SK-N-SH (cell line): Measurements from ENCODE around the gene OTOP1. TPM values are rescaled to one million over a fixed set of nuclear protein-coding genes. Genes with fewer than 3 reads are reported as not detected.
A peak's percentile ranks its signal among the peaks of the same experiment; 100 is the strongest.
"Not testable (repeated sequence)": the region's sequence is repeated elsewhere in the genome, so short reads cannot be mapped to it uniquely, and the experiment has no call there.

Experiments used
- CTCF ChIA-PET: fragments of 300-600, 350-600 bp; formaldehyde crosslinking; extraction: SDS; loops from one replicate; lab custom pipeline; 2021; lab: Yijun Ruan, JAX
- POLR2A ChIA-PET: fragments of 350-600 bp; sonication (Branson Sonifier 250); formaldehyde crosslinking; extraction: SDS; loops from one replicate; lab custom pipeline; 2020; ENCODE audit warnings: antibody characterized with exemption, inconsistent platforms; lab: Yijun Ruan, JAX
- DNase-seq: peaks from one replicate; pipeline ENCODE4 v3.0.0; 2012
- H2AFZ ChIP-seq: fragments of 200-600 bp; sonication (generic); 2 replicates; pipeline ENCODE4 v1.8.1; 2016; ENCODE audit warnings: antibody characterized with exemption, mild to moderate bottlenecking, low read depth
- H3F3A ChIP-seq: fragments of 200-600 bp; sonication (generic); replicated peaks from 2 replicates; pipeline ENCODE3; 2016; ENCODE audit warnings: antibody characterized with exemption, mild to moderate bottlenecking; ENCODE audit not compliant: insufficient read depth
- H3K27ac ChIP-seq, 2 experiments: fragments of 200-500 bp in 1 of 2; fragments of 200-600 bp in 1 of 2; sonication (Bioruptor generic) in 1 of 2; sonication (generic), shearing (Covaris generic) in 1 of 2; 2 replicates each; pipeline versions ENCODE4 v1.5.1 to v1.6.1; 2014 to 2016; ENCODE audit warnings: low read depth in 2 of 2, inconsistent platforms in 1 of 2, low read length in 1 of 2, mild to moderate bottlenecking in 1 of 2, mixed read lengths in 1 of 2
- H3K27me3 ChIP-seq: fragments of 200-600 bp; sonication (generic), shearing (Covaris generic); 2 replicates; pipeline ENCODE4 v1.6.1; 2016; ENCODE audit warnings: mixed run types; ENCODE audit not compliant: insufficient read depth
- H3K36me3 ChIP-seq, 2 experiments: fragments of 200-500 bp in 1 of 2; fragments of 200-600 bp in 1 of 2; sonication (Bioruptor generic) in 1 of 2; sonication (generic) in 1 of 2; replicated peaks in 1 of 2; 2 replicates each; pipeline versions ENCODE3 to v1.5.1; 2014 to 2016; ENCODE audit warnings: low read length in 1 of 2, mild to moderate bottlenecking in 1 of 2; ENCODE audit not compliant: insufficient read depth in 2 of 2, control insufficient read depth in 1 of 2
- H3K4me1 ChIP-seq, 2 experiments: fragments of 200-500 bp in 1 of 2; fragments of 200-600 bp in 1 of 2; sonication (Bioruptor generic) in 1 of 2; sonication (generic), shearing (Covaris generic) in 1 of 2; 2 replicates each; pipeline versions ENCODE4 v1.5.1 to v1.6.1; 2014 to 2016; ENCODE audit warnings: low read depth in 1 of 2, low read length in 1 of 2, mixed run types in 1 of 2; ENCODE audit not compliant: insufficient read depth in 2 of 2, control insufficient read depth in 1 of 2
- H3K4me2 ChIP-seq: fragments of 200-600 bp; sonication (generic), shearing (Covaris generic); 2 replicates; pipeline ENCODE4 v1.6.1; 2017; ENCODE audit warnings: mixed run types
- H3K4me3 ChIP-seq, 2 experiments: fragments of 200-500 bp in 1 of 2; fragments of 200-600 bp in 1 of 2; sonication (Bioruptor generic) in 1 of 2; sonication (generic), shearing (Covaris generic) in 1 of 2; 2 replicates each; pipeline versions ENCODE4 v1.5.1 to v1.8.1; 2014 to 2016; ENCODE audit warnings: low read depth in 2 of 2, inconsistent platforms in 1 of 2, low read length in 1 of 2, mild to moderate bottlenecking in 1 of 2, mixed read lengths in 1 of 2, moderate library complexity in 1 of 2
- H3K79me2 ChIP-seq: fragments of 200-600 bp; sonication (generic); 2 replicates; pipeline ENCODE4 v1.8.1; 2017; ENCODE audit warnings: mild to moderate bottlenecking; ENCODE audit not compliant: insufficient read depth
- H3K9ac ChIP-seq: fragments of 200-600 bp; sonication (generic); 2 replicates; pipeline ENCODE4 v1.6.1; 2017; ENCODE audit warnings: mixed run types
- H3K9me2 ChIP-seq: fragments of 200-600 bp; sonication (generic); 2 replicates; pipeline ENCODE4 v1.6.1; 2017; ENCODE audit warnings: mixed run types
- H3K9me3 ChIP-seq: fragments of 200-600 bp; sonication (generic); 2 replicates; pipeline ENCODE4 v1.6.1; 2017; ENCODE audit warnings: mixed run types, mild to moderate bottlenecking, moderate library complexity
- H4K20me1 ChIP-seq: fragments of 200-600 bp; sonication (generic); 2 replicates; pipeline ENCODE4 v1.6.1; 2017; ENCODE audit warnings: mild to moderate bottlenecking, mixed run types; ENCODE audit not compliant: insufficient read depth
- ELF1 ChIP-seq: IDR thresholded peaks from 2 replicates; pipeline ENCODE4 v1.4.0; 2012
- FOSL2 ChIP-seq: IDR thresholded peaks from 2 replicates; pipeline ENCODE4 v1.4.0; 2012; ENCODE audit warnings: low read depth, mild to moderate bottlenecking, moderate library complexity, borderline replicate concordance
- JUND ChIP-seq: IDR thresholded peaks from 2 replicates; pipeline ENCODE4 v1.4.0; 2012
- MEF2A ChIP-seq: IDR thresholded peaks from 2 replicates; pipeline ENCODE4 v1.4.0; 2012; ENCODE audit warnings: low read depth, borderline replicate concordance
- NRF1 ChIP-seq: IDR thresholded peaks from 2 replicates; pipeline ENCODE4 v1.6.1; 2012; ENCODE audit warnings: low read depth, mild to moderate bottlenecking, low read length
- REST ChIP-seq: IDR thresholded peaks from 2 replicates; pipeline ENCODE4 v1.6.1; 2012; ENCODE audit warnings: mild to moderate bottlenecking, low read depth, low read length, moderate library complexity
- TAF1 ChIP-seq: IDR thresholded peaks from 2 replicates; pipeline ENCODE4 v1.6.1; 2012; ENCODE audit warnings: low read depth, mild to moderate bottlenecking, low read length, moderate library complexity, borderline replicate concordance
- USF1 ChIP-seq: IDR thresholded peaks from 2 replicates; pipeline ENCODE4 v1.4.0; 2012; ENCODE audit warnings: low read depth, borderline replicate concordance
- USF2 ChIP-seq: fragments of 150-350 bp; IDR thresholded peaks from 2 replicates; pipeline ENCODE4 v1.6.1; 2017; ENCODE audit warnings: antibody characterized with exemption, low read length, low read depth, borderline replicate concordance
- ZBTB33 ChIP-seq: IDR thresholded peaks from 2 replicates; pipeline ENCODE4 v1.4.0; 2012; ENCODE audit warnings: low read depth, borderline replicate concordance
- WGBS: methylation state at CpG from one replicate; pipeline ENCODE4 v1.1.6; 2017; ENCODE audit warnings: low lambda C conversion rate; 5-methylcytosine and 5-hydroxymethylcytosine counted together
- polyA plus RNA-seq, 3 experiments: library from polyadenylated mRNA; depleted of rRNA; stranded (reverse); fragments of >200 nt; gene quantifications; 2 replicates each; pipeline ENCODE4 v1.2.3, GENCODE V29; 2012
- TF ChIP-seq, protein P1 (sequence below): IDR thresholded peaks from 2 replicates; pipeline ENCODE4; 2012
- TF ChIP-seq, protein P2 (sequence below): IDR thresholded peaks from 2 replicates; pipeline ENCODE4 v1.4.0; 2012; ENCODE audit warnings: low read depth

OTOP1 gene
- polyA plus RNA-seq, 1 of the 3 experiments (the other 2 are of a cell fraction): not detected

GRCh38 chr4:4217113-4217512 lies 9.6 kb downstream of the OTOP1 start (continued):
- TF ChIP-seq ZBTB33: no peak

DNA sequence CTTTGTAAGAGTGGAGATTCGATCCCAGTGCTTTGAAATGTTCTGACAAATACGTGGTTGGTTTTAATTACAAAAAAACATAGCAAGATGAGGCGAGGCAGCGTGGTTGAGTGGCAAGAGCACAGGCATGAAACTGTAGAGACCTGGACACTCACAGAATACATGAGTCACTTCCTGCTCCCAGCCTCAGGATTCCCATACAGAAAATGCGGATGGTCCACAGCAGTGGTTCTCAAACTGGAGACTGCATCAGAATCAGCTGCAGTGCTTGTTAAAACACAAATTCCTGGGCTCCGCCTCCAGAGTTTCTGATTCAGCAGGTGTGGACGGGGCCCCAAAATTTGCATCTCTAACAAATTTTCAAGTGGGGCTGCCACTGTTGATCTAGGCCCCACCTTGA lies 10.1 kb downstream of the OTOP1 start:
- Histone ChIP-seq H3K36me3 (no peaks in the 10 kb centered on the region), H3K4me3 (no peak overlapping the region), H3K4me1 (no peaks in the 10 kb centered on the region), H3F3A (peaks cover 4% of the 10 kb centered on the region), H4K20me1 (no peaks in the 10 kb centered on the region), H3K27ac (no peak overlapping the region; a peak in 1 of 4 replicates), H3K9me2 (no peaks in the 10 kb centered on the region), H3K9ac (no peak overlapping the region), H3K79me2 (no peaks in the 10 kb centered on the region), H3K9me3 (no peaks in the 10 kb centered on the region), H2AFZ (no peak overlapping the region), H3K4me2 (no peak overlapping the region), H3K27me3 (no peaks in the 10 kb centered on the region; the same call in 1 of the 2 replicates)
- ChIA-PET CTCF (no interaction called here), POLR2A (no interaction called here)
- WGBS: 19% methylated on average over 7 of the region's 7 CpGs
- no peak for DNase-seq
- TF ChIP-seq ELF1 (no peak), FOSL2 (peak; percentile 25; the same call in 1 of the 2 replicates), JUND (peak; percentile 19; the same call in 1 of the 2 replicates)

DNA sequence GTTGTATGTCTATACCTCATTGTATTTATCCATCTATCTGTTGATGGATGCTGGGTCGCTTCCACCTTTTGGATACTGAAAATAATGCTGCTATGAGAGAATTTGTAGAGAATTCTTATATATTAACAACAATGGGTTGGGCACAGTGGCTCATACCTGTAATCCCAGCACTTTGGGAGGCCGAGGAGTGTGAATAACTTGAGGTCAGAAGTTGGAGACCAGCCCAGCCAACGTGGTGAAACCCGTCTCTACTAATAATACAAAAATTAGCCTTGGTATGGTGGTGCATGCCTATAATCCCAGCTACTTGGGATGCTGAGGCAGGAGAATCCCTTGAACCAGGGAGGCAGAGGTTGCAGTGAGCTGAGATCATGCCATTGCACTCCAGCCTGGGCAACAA lies 13.1 kb downstream of the OTOP1 start:
- H3K79me2 ChIP-seq, H4K20me1 ChIP-seq, H3K36me3 ChIP-seq, H3K9me3 ChIP-seq, H3K9me2 ChIP-seq, POLR2A ChIA-PET, H3K27ac ChIP-seq, H2AFZ ChIP-seq, H3K4me3 ChIP-seq, H3K4me1 ChIP-seq, H3F3A ChIP-seq, CTCF ChIA-PET, DNase-seq, H3K4me2 ChIP-seq, H3K9ac ChIP-seq: not testable (repeated sequence)
- H3K27me3 ChIP-seq: peaks cover 11% of the 10 kb centered on the region; the same call in 1 of the 2 replicates
- WGBS: 5% methylated on average over 4 of the region's 4 CpGs

DNA sequence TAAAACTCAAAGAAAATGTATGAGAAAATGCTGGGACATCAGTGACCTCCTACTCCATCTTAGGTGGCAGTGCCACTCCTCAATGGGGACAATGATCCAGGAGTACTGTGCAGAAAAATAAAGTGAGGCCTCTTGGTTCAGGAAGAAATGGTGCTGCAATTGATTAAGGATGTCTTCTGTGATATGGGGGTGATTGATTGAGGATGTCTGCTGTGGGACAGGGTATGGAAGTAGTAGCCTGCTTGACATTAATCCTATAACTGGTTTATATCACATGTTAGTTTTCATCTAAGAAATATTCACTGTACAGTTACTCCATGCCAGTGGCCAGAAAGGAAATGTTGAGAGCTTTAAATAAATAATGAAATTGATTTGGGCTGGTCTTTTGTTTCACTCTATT lies 20.5 kb downstream of the OTOP1 start:
- Histone ChIP-seq H4K20me1 (no peaks in the 10 kb centered on the region), H3K4me3 (no peak overlapping the region), H3K27me3 (peaks cover 50% of the 10 kb centered on the region; the same call in 1 of the 2 replicates), H3K27ac (no peak overlapping the region), H3K79me2 (no peaks in the 10 kb centered on the region), H3K9me2 (no peaks in the 10 kb centered on the region), H3K4me1 (no peaks in the 10 kb centered on the region), H2AFZ (no peak overlapping the region), H3K4me2 (no peak overlapping the region), H3K9me3 (no peaks in the 10 kb centered on the region), H3K9ac (no peak overlapping the region), H3K36me3 (no peaks in the 10 kb centered on the region), H3F3A (no peaks in the 10 kb centered on the region)
- no peak for DNase-seq
- CTCF ChIA-PET: no interaction called here
- POLR2A ChIA-PET: no interaction called here
- TF ChIP-seq, protein P1, sequence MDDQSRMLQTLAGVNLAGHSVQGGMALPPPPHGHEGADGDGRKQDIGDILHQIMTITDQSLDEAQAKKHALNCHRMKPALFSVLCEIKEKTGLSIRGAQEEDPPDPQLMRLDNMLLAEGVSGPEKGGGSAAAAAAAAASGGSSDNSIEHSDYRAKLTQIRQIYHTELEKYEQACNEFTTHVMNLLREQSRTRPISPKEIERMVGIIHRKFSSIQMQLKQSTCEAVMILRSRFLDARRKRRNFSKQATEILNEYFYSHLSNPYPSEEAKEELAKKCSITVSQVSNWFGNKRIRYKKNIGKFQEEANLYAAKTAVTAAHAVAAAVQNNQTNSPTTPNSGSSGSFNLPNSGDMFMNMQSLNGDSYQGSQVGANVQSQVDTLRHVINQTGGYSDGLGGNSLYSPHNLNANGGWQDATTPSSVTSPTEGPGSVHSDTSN: no peak
- no peak for TF ChIP-seq USF1
- TF ChIP-seq, protein P2, sequence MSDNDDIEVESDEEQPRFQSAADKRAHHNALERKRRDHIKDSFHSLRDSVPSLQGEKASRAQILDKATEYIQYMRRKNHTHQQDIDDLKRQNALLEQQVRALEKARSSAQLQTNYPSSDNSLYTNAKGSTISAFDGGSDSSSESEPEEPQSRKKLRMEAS: no peak
- TF ChIP-seq USF2: no peak
- TF ChIP-seq TAF1: no peak
- no peak for TF ChIP-seq MEF2A
- no peak for TF ChIP-seq REST
- TF ChIP-seq NRF1: no peak
